SK-MEL-5 (cell line): Measurements from ENCODE around the gene ERF. TPM values are rescaled to one million over a fixed set of nuclear protein-coding genes. Genes with fewer than 3 reads are reported as not detected.
"Not testable (repeated sequence)": the region's sequence is repeated elsewhere in the genome, so short reads cannot be mapped to it uniquely, and the experiment has no call there.

Experiments used
- DNase-seq: peaks from one replicate; pipeline ENCODE4 v3.0.0-alpha.2; 2016; ENCODE audit warnings: low read depth, low spot score
- in situ Hi-C: cut with HindIII; loops from 2 replicates; pipeline ENCODE4 v1.10.0; 2016; ENCODE audit warnings: low sequenced_read_pairs, high pct_unique_total_duplicates, low pct_unique_long_range_greater_than_20kb
- total RNA-seq: library from RNA; depleted of rRNA; stranded (reverse); fragments of >200 nt; shearing (Covaris generic); gene quantifications from 2 replicates; pipeline ENCODE4 v1.2.3, GENCODE V29; 2014

ERF gene
- total RNA-seq, 1 experiment from 2014 or later: 25.5 TPM

GRCh38 chr19:42268704-42269477 is 14.0 kb upstream of the ERF start, which contains the start of gene CIC:
TSS of gene CIC (plus strand) at chr19:42269252. CDS start at chr19:42271784, 2,532 bp downstream.
- peak; percentile 100 for DNase-seq
- in situ Hi-C loops: no loop called here

GRCh38 chr19:42268142-42268703 is 13.3 kb upstream of the ERF start:
- peak; percentile 99 for DNase-seq
- in situ Hi-C loops: no loop called here

- DNase-seq: no peak
- in situ Hi-C loops: no loop called here
Measured at GRCh38 chr19:42267644-42268141, 12.8 kb upstream of the ERF start.

GRCh38 chr19:42266928-42267603 is 12.1 kb upstream of the ERF start:
- DNase-seq, in situ Hi-C loops: not testable (repeated sequence)

- in situ Hi-C loops, DNase-seq: not testable (repeated sequence)
Measured at GRCh38 chr19:42266105-42266504, 11.2 kb upstream of the ERF start.

GRCh38 chr19:42261763-42262162 is 6.8 kb upstream of the ERF start:
- DNase-seq: no peak

GRCh38 chr19:42257842-42258241 is 2.9 kb upstream of the ERF start:
- DNase-seq, in situ Hi-C loops: not testable (repeated sequence)

More at GRCh38 chr19:42261763-42262162, 6.8 kb upstream of the ERF start:
- in situ Hi-C loops: no loop called here

GRCh38 chr19:42255766-42256745 is 1.1 kb upstream of the ERF start:
- DNase-seq: peak; percentile 91
- in situ Hi-C loops: no loop called here

GRCh38 chr19:42254089-42254849 is 659 bp downstream of the ERF start:
- in situ Hi-C loops: no loop called here
- DNase-seq: peak; percentile 57

- peak; percentile 45 for DNase-seq
- in situ Hi-C loops: no loop called here
Measured at GRCh38 chr19:42253245-42254088, 1.5 kb downstream of the ERF start.

- DNase-seq: peak; percentile 72
- in situ Hi-C loops: no loop called here
Measured at GRCh38 chr19:42252365-42253244, 2.3 kb downstream of the ERF start.

- no peak for DNase-seq
- in situ Hi-C loops: no loop called here
Measured at GRCh38 chr19:42251572-42252358, 3.2 kb downstream of the ERF start.

- no peak for DNase-seq
Measured at GRCh38 chr19:42250666-42251531, 4.0 kb downstream of the ERF start.

More at GRCh38 chr19:42250666-42251531, 4.0 kb downstream of the ERF start:
- in situ Hi-C loops: no loop called here
